BJ (cell line): ENCODE data around the gene BUB3. TPM values are rescaled to one million over a fixed set of nuclear protein-coding genes. Genes with fewer than 3 reads are reported as not detected.
A peak's percentile ranks its signal among the peaks of the same experiment; 100 is the strongest.

Experiments used
- CTCF ChIA-PET: fragments of 350-600 bp; formaldehyde crosslinking; extraction: SDS; loops from one replicate; lab custom pipeline; 2021; ENCODE audit warnings: antibody characterized with exemption, inconsistent platforms; lab: Yijun Ruan, JAX
- POLR2A ChIA-PET: fragments of 300-600 bp; sonication (Branson Sonifier 250); formaldehyde crosslinking; extraction: SDS; loops from one replicate; lab custom pipeline; 2021; ENCODE audit warnings: antibody characterized with exemption; lab: Charles Lee
- DNase-seq: peaks from one replicate; pipeline ENCODE4 v3.0.0-alpha.2; 2011; ENCODE audit warnings: low read depth
- H3K27me3 ChIP-seq: 2 replicates; pipeline ENCODE4 v1.6.0; 2011; ENCODE audit warnings: low read length; ENCODE audit not compliant: control insufficient read depth, insufficient read depth
- H3K36me3 ChIP-seq: 2 replicates; pipeline ENCODE4 v1.5.1; 2011; ENCODE audit warnings: low read length; ENCODE audit not compliant: control insufficient read depth, insufficient read depth
- H3K4me3 ChIP-seq: 2 replicates; pipeline ENCODE4 v1.5.1; 2011; ENCODE audit warnings: low read depth, mild to moderate bottlenecking, control low read depth, low read length
- polyA plus RNA-seq: library from polyadenylated mRNA; depleted of rRNA; stranded (reverse); fragments of >200 nt; gene quantifications from 2 replicates; pipeline ENCODE4 v1.2.3, GENCODE V29; 2011
- TF ChIP-seq, protein P1 (sequence below): IDR thresholded peaks from 2 replicates; pipeline ENCODE4 v1.5.1; 2011; ENCODE audit warnings: low read depth, mild to moderate bottlenecking, control low read depth, inconsistent platforms, low read length, moderate library complexity; ENCODE audit not compliant: insufficient read depth

BUB3 gene
- polyA plus RNA-seq, 1 experiment = 193 TPM

GRCh38 chr10:123147635-123148413 is 6.4 kb upstream of the BUB3 start, which contains the start of gene HMX2:
TSS of gene HMX2 (plus strand) at chr10:123148136. CDS start at chr10:123148379, 243 bp downstream.
- DNase-seq = no peak
- POLR2A ChIA-PET = no interaction called here
- TF ChIP-seq, protein P1, sequence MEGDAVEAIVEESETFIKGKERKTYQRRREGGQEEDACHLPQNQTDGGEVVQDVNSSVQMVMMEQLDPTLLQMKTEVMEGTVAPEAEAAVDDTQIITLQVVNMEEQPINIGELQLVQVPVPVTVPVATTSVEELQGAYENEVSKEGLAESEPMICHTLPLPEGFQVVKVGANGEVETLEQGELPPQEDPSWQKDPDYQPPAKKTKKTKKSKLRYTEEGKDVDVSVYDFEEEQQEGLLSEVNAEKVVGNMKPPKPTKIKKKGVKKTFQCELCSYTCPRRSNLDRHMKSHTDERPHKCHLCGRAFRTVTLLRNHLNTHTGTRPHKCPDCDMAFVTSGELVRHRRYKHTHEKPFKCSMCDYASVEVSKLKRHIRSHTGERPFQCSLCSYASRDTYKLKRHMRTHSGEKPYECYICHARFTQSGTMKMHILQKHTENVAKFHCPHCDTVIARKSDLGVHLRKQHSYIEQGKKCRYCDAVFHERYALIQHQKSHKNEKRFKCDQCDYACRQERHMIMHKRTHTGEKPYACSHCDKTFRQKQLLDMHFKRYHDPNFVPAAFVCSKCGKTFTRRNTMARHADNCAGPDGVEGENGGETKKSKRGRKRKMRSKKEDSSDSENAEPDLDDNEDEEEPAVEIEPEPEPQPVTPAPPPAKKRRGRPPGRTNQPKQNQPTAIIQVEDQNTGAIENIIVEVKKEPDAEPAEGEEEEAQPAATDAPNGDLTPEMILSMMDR = no peak
- no peak within 1 kb of the TSS for H3K4me3 ChIP-seq
- peaks cover 75% of the 10 kb centered on the region for H3K27me3 ChIP-seq
- no peaks in the 10 kb centered on the region for H3K36me3 ChIP-seq
- CTCF ChIA-PET = no interaction called here

GRCh38 chr10:123148414-123149161 is 5.6 kb upstream of the BUB3 start:
- ChIA-PET CTCF (interaction anchor here (1.3 kb wide), 1 partner anchor 16 kb away, joined by 3 read pairs; no protein-coding TSS in a partner anchor), POLR2A (no interaction called here)
- TF ChIP-seq, protein P1 = no peak
- Histone ChIP-seq H3K27me3 (peaks cover 69% of the 10 kb centered on the region), H3K36me3 (no peaks in the 10 kb centered on the region), H3K4me3 (no peak overlapping the region)
- no peak for DNase-seq

- no peaks in the 10 kb centered on the region for H3K36me3 ChIP-seq
- H3K27me3 ChIP-seq = peaks cover 69% of the 10 kb centered on the region
- no peak for DNase-seq
- ChIA-PET CTCF (interaction anchor here (1.3 kb wide), 1 partner anchor 17 kb away, joined by 3 read pairs; no protein-coding TSS in a partner anchor), POLR2A (no interaction called here)
- no peak overlapping the region for H3K4me3 ChIP-seq
- TF ChIP-seq, protein P1 = no peak
These were observed 5.0 kb upstream of the BUB3 start for GRCh38 chr10:123149162-123149567.

DNA sequence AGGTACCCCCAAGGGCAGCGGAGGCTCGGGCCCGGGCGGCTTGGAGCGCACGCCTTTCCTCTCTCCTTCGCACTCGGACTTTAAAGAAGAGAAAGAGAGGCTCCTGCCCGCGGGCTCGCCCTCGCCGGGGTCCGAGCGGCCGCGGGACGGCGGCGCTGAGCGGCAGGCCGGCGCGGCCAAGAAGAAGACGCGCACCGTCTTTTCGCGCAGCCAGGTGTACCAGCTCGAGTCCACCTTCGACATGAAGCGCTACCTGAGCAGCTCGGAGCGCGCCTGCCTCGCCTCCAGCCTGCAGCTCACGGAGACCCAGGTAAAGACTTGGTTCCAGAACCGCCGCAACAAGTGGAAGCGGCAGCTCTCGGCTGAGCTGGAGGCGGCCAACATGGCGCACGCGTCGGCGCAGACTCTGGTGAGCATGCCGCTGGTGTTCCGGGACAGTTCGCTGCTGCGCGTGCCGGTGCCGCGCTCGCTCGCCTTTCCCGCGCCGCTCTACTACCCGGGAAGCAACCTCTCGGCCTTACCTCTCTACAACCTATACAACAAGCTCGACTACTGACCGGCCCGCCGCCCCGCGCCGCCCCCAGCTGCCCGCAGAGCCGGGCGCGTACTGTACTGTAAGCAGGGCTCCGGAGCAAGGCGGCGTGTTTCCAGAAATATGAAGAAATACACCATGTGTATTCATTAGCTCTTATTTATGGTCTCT is 4.5 kb upstream of the BUB3 start:
- peak overlapping the region; percentile 24 for H3K4me3 ChIP-seq
- TF ChIP-seq, protein P1 = no peak
- ChIA-PET CTCF (interaction anchor here (1.3 to 1.7 kb wide), 2 partner anchors 16 to 18 kb away, joined by 3 to 4 read pairs; no protein-coding TSS in a partner anchor), POLR2A (no interaction called here)
- no peak for DNase-seq
- peaks cover 67% of the 10 kb centered on the region for H3K27me3 ChIP-seq
- no peaks in the 10 kb centered on the region for H3K36me3 ChIP-seq
